Suppressor macrophage treated with lipopolysaccharide for 4 hours (primary cell): ENCODE measurements around the gene OR6C2.
A peak's percentile ranks its signal among the peaks of the same experiment; 100 is the strongest.
"Not testable (repeated sequence)": the region's sequence is repeated elsewhere in the genome, so short reads cannot be mapped to it uniquely, and the experiment has no call there.

Source experiments
- DNase-seq: peaks from one replicate; pipeline ENCODE4 v3.0.0-alpha.2; 2020

Gene OR6C2

DNA sequence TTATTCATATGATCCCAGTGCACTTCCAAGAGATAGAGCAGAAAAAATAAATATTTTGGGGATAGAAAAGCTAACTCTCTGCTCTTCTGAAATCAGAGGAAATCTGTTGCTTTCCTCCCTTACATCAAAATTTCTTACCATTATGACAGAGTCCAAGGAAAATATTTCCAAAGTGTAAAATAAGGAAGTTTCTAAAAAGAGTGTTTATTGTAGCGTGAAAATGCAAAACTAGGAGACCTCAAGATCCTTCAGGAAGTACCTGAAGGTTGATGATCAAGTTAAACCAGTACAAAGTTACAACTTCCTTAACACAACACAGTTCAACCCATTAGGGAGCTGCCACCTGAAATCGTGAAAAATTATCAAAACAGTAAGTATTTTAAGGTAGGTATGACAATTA is at the start of gene OR6C2:
OR6C2 (plus strand) TSS at position 301 of the 400 bp plus-strand sequence. CDS start 8,138 bp downstream, outside the sequence.
- no peak for DNase-seq

DNA sequence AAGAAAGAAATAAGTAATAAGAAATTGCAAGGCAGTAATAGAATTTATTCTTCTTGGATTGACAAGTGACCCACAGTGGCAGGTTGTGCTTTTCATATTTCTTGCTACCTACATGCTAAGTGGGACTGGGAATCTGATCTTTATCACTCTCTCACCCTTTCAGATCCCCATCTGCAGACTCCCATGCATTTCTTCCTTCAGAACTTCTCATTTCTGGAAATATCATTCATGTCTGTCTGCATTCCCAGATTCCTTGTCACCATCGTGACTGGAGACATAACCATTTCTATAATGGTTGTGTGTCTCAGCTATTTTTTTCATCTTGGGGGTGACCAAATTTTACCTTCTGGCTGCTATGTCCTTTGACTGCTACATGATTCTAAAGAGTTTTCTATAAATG is 47.5 kb upstream of the OR6C2 start:
- no peak for DNase-seq

DNA sequence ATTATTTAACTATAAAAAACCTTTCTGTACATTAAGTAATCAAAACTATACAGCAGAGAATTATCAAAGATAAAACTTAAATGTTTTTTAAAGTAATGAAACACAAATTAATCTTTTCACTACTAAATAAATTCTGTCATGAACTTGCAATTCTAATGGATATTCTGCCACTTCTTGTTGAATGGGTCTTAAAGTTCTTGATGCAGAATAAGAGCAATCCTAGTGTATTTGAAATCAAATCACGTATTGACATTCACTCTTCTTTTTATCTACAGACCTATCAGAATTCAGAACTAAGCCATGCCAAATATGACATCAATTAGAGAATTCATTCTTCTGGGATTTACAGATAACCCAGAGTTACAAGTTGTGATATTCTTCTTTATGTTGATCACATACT is 43.6 kb upstream of the OR6C2 start, which contains the start of gene OR6C65:
OR6C65 (plus strand) TSS at position 301 of the 400 bp plus-strand sequence; CDS start at position 301, 0 bp downstream.
- no peak for DNase-seq

DNA sequence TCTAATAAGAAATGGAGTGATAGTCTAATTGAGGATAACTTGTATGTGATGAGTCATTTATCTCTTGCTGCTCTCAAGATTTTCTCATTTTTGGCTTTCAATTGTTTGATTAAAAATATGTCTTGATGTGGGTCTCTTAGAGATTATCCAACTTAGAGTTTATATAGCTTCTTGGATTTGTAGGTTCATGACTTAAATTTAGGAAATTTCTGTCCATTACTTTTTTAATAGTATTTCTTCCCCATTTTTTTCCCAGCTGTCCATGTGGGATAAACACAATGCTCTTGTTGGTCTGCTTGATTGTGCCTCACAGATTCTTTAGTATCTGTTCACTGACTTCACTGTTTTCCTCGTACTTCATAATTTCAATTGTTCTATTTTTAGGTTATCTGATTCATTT is 36.0 kb upstream of the OR6C2 start:
- DNase-seq: no peak

DNA sequence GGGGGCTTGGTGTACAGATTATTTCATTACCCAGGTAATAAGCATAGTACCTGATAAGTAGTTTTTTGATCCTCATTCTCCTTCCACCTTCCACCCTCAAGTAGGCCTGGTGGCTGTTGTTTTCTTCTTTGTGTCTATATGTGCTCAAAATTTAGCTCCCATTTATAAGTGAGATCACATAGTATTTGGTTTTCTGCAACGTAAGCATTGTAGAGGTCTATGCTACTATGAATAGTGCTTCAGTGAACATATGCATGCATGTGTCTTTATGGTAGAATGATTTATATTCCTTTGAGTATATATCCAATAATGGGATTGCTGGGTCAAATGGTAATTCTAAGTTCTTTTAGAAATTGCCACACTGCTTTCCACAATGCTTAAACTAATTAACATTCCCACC is 34.7 kb upstream of the OR6C2 start:
- DNase-seq: not testable (repeated sequence)

DNA sequence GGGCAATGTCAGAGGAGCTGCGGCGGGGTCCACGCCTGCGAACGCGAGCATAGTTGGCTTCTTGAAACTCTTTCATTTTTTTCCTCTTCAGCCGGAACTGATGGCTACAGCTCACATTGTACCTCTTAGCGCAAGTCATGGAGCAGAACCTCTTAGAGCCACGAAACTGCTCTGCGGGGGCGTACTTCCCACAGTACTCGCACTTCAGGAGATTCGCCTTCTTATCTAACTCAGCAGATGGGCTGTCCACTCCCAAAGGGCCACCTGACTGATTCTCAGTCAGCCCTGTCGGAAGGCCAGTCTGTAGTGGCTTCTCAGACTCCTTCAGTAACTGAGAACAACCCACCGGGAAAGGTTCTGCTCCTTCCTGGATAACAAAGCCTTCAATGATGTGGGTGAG is 31.7 kb upstream of the OR6C2 start:
- not testable (repeated sequence) for DNase-seq

DNA sequence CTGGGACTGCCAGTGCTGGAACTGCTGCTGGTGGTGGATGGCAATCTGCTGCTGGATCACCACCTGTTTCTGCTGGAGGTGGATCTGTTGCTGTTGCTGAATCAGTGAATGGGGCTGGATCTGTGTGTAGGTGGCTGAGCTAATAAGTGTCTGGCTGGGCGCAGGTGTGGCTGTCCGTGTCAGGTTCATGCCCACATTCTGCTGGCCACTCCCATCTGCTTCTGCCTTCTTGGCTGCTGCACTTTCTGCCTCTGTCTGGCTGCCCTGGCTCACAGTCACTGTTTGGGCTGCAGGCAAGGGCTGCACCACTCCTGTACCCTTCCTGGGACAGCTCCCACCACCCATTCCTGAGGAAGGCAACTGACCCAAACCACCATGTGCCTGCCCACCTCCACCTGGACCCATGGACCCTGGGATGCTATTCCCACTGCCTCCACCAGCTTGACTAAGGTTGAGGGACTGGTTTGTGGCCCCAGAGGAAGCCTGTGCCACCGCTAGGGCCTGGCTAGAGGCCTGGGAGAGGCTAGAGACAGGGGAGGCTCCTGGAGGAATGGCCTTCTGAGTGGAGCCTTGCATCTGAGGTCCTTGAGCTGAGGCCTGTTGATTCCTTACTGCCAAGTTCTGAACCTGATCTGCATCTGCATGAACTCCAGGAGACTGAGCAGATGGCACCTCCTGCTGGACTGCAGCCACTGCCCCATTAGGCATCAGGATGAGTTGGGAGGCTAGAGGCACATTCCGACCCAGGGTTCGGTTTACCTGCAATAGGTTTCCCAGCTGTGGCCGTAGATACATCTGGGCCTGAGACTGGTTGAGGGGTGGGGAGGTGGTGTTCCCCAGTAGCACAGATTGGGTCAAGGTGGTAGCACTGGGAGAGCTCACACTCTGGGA is 30.1 kb upstream of the OR6C2 start:
- not testable (repeated sequence) for DNase-seq

DNA sequence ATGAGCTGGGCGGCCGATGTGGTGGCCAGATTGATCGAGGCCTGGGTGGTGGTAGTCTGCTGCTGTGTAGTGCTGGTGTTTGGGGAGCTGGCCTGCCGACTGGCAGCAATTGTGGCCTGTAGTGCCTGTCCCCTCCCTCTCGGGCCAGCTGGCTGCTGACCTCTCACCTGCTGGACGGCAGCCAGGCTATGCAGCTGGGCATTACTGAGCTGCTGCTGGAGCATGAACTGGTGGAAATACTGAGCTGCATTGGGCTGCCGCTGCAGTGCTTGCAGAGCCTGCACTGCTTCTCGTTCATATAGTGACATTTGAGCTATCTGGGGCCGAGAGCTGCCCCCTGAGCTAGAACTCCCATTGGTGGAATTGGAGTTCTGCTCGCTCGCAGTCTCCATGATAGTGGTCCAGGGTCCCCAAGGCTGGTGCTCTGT is 29.5 kb upstream of the OR6C2 start:
- DNase-seq: not testable (repeated sequence)

DNA sequence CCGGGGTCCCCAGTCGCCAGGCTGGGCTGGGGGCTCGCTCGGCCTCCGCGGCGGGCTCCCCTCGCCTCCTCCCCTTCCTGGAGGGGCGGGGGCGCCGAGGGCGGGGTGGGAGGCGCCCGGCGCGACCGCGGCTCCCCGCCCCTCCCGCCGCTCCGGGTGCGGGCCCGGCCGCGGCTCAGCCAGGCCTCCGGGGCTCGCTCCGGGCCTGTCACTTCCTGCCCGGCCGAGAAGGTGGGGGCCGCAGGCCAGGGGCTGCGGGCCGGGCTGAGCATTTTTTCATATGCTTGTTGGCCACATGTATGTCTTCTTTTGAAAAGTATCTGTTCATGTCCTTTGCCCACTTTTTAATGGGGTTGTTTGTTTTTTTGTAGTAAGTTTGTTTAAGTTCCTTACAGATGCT is 29.0 kb upstream of the OR6C2 start:
- DNase-seq: not testable (repeated sequence)

DNA sequence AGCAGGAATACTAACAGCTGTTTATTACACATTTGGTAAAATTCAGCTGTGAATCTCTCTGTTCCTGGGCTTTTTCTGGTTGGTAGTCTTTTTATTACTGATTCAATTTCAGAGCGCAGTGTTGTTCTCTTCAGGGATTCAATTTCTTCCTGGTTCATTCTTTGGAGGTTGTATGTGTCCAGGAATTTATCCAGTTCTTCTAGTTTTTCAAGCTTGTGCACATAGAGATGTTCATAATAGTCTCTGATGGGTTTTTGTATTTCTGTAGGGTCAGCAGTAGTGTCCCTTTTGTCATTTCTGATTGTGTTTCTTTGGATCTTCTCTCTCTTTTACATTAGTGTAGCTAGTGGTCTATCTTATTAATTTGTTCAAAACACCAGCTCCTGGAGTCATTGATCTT is 26.9 kb upstream of the OR6C2 start:
- no peak for DNase-seq

DNA sequence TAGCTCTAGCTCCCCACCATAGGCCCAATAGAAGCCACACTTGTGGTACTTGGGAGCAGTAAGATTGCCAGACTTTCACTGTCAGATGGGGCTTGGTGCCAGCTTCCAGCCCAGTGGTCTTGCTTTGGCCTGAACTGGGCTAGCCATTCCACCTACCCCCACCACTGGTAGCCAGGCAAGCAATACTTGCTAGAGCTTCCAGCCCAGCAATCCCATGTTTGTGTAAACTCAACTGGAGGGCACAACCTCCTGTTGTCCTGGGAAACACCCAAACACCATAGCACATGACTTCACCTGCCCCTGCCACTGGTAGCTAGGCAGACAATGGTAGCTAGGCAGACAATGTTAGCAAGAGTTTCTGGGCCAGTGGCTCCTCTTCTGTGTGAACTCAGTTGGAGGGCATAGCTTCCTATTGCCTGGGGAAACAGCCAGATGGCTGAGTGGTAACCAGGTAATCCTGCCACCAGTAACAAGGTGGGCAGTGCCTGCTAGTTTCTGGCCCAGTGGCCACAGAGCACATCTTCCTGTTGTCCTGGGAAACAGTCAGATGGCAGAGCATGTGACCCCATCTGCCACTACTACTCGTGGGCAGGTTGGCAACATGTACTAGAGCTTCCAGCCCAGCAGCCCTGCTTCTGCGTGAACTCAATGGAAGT is 23.4 kb upstream of the OR6C2 start:
- DNase-seq: no peak

DNA sequence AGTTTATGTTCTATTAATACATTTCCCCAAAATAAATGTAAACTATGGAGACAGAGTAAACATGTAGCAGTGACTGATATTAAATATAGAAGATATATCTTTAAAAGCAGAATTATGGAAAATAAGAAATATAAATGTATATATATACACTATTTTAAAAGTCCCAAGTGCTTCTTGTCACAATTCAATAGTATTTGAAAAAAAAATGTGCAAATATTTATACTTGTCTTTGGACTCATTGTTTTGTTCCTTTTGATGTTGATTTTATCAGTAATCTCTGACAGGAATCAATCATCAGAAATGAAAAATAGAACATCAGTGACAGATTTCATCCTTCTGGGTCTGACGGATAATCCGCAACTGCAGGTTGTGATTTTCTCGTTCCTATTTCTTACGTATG is 17.9 kb upstream of the OR6C2 start, which contains the start of gene OR6C76:
OR6C76 (plus strand) TSS at position 301 of the 400 bp plus-strand sequence; CDS start at position 301, 0 bp downstream.
- no peak for DNase-seq

DNA sequence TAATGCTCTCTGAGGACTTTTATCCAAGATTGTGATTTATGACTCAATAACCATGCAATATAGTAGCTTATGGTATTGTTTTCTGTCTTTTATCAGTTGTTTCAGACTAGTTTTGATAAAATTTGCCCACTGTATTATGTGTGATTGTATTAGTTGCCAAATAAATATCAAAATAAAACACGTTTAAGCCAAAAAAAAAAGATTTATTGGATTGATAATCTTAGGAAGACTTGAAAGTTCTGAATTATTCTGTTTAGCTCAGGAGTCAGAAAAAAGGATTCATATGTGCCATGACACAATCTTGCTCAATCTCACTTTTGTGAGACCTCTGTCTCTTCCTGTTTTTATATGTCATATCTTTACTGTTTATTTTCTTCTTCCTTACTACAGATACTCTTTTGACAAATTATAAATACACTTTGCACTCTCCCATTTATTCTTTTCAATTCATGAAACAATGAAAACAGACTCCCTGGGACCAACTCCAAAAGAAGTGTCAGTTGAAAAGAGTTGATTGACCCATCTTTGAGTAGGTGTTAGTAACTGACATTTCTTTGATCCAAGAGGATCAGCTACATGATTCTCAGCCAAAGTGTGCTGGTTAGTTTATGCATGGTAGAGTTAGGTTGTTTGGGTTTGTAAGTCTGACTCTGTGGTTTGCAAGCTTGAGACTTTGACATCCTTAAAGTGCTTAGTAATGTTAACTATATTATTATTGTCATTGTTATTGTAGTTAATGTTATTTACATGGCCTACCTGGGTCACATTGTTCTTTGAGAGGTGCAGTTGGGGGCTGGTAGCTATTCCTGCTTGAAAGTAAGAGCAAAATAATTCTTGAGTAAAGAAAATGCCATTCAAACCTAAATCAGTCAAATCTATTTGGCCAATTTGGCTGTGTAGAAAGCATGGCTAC is 15.3 kb upstream of the OR6C2 start:
- peak; percentile 26 for DNase-seq

DNA sequence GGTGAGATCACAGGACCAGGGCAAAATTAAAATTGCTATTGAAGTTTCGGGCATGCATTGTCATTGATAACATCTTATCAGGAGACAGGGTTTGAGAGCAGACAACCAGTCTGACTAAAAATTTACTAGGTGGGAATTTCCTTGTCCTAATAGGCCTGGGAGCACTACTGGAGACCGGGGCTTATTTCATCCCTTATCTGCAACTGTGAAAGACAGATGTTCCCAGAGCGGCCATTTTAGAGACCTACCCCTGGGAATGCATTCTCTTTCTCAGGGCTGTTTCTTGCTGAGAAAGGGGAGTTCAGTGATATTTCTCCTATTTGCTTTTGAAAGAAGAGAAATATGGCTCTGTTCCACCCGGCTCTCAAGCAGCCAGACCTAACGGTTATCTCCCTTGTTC is 2.6 kb upstream of the OR6C2 start:
- DNase-seq: not testable (repeated sequence)

DNA sequence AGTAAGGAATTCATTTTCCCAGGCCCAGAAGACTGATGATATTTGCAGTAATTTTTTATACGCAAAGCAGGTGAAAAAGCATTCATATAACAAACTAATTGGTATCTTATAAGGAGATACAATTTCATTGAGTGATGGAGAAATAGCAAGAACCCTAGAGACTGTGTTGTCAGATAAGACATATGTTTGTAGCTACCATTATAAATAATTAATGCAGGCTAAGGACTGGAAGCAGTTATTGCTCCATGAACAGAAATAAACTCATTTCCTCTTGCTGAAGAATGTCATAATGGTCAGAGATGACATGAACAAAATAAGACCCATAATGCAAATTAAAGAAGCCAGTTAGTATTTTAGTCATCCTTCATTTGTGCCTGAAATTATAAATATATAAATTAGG is 1.5 kb downstream of the OR6C2 start:
- no peak for DNase-seq

DNA sequence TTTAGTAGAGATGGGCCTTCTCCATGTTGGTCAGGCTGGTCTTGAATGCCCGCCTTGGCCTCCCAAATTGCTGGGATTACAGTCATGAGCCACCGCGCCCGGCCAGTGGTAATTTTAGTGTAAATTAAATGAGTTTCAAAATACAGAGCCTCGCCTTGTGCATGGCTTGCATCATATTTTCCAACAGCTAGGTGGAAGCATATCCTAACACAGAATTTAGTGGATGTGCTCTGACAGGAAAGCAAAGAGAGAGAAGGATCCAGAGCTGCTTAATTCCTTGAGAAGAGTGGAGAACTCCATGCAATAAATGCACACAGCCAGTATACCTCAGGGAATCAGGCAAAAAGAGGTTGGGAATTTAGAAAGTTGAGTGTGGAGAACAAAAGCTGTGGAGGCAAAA is 2.5 kb downstream of the OR6C2 start:
- DNase-seq: no peak

DNA sequence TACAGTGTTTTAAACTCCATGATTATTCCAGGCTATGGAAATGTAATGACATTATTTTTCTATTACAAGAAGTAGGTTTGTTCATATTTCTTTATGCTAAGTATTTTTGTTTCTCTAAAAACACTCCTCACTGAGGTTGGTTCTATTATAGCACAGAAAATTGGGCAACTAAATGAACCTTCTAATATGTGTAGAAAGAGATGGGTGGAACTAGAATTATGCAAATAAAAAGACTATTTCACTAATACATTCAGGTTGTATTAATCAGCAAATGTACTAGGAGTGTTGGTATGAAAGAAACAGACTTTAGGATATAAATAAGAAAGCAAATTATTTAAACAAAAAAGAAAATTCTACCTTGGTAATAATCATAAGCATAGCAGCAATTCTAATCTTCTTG is 4.9 kb downstream of the OR6C2 start:
- DNase-seq: no peak

DNA sequence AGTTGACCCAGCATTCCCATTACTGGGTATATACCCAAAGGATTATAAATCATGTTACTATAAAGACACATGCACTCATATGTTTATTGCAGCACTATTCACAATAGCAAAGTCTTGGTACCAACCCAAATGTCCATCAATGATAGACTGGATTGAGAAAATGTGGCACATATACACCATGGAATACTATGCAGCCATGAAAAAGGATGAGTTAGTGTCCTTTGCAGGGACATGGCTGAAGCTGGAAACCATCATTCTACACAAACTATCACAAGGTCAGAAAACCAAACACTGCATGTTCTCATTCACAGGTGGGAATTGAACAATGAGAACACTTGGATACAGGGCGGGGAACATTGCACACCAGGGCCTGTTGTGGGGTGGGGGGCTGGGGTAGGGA is 21.1 kb downstream of the OR6C2 start:
- not testable (repeated sequence) for DNase-seq

DNA sequence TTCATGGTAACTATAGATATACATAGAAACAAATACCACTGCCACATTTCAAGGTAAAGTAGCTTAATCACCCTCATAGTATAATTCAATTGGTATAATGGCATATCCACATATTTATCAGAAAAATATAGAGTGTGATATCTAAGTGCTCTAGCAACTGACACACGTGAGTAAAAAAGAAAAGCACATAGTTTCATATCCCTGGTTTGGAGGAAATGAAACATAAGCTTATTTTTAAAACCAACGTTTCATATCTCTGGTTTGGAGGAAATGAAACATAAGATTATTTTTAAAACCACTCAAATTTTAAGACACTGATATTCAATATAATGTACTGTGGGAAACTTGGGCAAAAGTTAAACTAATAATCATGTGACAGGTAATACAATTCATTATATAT is 24.0 kb downstream of the OR6C2 start:
- DNase-seq: peak; percentile 55

DNA sequence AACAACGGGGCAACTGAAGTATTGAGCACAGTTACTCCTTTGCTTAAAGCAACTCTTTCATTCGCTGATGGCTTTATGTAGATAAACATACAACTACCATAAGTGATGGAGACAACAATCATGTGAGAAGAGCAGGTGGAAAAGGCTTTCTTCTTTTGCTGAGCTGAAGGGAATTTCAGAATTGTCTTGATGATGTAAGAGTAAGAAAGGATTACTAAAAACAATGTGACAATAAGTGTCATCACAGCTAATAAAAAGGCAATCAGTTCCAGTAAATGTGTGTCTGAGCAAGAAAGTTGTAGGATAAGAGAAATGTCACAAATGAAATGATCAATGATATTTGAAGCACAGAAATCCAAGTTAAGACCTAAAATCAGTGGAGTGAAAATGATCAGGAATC is 25.4 kb downstream of the OR6C2 start:
- peak; percentile 55 for DNase-seq

DNA sequence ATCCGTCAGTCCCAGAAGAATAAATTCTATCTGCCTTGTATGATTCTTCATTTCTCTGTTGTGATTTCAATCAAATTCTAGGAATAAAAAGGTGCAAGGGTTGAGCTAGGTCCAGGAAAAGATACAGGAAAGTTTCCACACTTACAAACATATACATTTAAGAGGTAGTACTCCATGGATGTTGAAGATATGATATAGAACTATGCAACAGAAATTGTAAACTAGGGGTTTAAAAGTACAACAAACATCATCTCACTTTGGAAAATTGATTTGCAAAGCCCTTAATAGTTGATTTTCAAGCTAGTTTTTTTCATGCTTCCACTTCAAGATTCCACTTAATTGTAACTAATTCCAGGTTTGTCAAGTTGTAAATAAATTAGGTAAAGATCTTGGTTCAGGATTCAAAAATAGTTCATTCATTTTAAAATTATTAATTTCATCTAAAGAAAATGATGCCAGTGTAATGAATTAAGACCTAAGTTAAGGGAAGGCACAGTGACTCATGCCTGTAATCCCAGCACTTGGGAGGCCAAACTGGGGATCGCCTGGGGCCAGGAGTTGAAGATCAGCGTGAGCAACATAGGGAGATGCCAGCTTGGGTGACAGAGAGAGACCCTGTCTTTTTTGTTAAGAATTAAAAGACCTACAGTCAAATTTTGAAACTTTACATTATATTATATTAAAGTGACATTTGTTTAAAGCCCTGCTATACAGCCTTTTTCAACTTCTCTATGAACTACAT is 26.4 kb downstream of the OR6C2 start, which contains the start of gene OR6C70:
OR6C70 (minus strand) TSS at position 51 of the 742 bp plus-strand sequence; CDS start at position 51, 0 bp downstream.
- no peak for DNase-seq

DNA sequence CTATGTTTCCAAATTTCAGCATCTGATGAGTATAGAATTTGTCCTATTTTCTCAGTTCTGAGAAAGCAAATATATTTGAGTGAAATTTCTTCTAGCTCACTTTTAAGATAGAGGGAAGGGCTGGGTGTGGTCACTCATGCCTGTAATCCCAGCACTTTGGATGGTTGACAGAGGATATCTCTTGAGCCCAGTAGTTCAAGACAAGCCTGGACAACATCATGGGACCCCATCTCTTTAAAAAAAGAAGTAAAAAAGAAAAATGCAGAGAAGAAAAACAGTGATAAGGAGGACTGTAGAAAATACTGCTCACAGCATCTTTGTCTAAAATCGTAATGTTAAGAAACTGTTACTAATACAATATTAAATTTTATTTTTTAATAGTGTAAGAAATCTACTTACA is 28.4 kb downstream of the OR6C2 start:
- no peak for DNase-seq
